Superior temporal gyrus (tissue), 1 donor: Measurements from ENCODE around the gene FBXL7.

Experiments used
- DNase-seq: peaks from one replicate; pipeline ENCODE4 v3.0.0-alpha.2; 2016; ENCODE audit errors: extremely low spot score

FBXL7 gene

DNA sequence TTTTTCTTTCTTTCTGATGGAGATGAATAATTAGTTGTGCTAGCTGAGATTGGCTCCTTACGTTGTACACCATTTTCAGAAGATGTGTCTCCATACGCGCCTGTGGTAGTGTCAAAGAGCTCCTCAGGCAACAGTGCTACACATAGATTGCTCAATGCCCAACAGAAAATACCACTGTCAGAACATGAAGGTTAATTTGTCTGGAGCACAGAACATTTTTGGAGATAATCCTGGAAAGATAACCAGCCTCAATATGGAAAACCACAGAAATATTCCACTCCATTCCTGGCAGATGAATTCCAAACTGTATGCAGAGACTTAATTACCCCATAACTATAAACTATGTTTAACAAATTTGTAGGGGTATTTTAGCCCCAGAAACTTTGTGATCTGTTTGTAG is 446.0 kb downstream of the FBXL7 start:
- no peak for DNase-seq

DNA sequence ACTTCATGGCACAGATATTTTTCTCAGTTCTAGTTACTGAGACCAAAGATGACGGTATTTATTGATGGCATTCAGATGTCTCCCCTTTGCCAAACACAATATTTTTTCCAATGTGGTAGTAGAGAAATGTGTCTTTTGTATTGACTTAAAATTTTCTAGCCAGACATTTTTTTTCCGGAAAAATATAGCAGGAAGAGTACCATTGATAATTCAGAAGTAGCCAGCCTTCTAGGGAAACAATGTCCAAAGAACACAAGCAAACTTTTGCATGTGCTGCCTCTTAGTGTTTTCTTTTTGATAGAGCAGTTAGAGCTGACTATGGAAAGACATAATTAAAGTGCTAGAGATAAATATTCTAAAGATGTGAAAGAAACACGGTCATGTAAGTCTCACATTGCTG is 448.2 kb downstream of the FBXL7 start:
- peak; percentile 33 for DNase-seq

DNA sequence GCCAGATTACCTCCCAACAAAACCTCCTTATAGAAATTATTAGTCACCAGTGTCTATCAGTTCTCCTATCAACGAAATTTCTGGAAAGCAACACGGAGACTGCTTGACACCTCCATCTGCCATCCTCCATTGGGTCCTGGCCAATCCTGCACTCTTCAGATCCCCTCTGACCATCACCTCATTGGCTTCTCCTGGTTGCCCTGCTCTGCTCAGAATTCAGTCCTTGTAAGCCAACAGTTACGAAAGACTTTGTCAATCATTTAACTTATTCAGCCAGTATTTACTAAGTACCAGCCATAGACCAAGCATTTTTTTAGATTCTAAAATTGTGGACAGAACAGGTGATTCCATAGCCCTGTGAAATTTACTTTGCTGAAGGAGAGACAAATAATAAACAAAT is 451.1 kb downstream of the FBXL7 start:
- no peak for DNase-seq

DNA sequence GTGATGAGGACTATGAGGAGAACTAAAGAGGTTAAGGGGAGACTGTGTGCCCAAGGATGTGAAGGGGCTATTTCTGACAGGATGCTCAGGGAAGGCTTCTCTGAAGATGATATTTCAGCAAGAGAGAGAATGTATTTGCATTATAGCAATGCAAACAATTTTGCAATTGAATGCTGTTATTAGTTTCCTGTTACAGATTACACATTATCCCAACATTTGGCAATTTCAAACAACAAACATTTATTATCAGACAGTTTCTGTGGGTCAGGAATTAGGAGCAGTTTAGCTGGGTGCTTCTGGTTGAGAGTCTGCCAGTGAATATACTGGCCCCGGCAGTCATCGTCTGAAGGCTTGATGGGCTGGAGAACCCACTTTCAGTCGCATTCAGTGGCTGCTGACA is 451.6 kb downstream of the FBXL7 start:
- no peak for DNase-seq

DNA sequence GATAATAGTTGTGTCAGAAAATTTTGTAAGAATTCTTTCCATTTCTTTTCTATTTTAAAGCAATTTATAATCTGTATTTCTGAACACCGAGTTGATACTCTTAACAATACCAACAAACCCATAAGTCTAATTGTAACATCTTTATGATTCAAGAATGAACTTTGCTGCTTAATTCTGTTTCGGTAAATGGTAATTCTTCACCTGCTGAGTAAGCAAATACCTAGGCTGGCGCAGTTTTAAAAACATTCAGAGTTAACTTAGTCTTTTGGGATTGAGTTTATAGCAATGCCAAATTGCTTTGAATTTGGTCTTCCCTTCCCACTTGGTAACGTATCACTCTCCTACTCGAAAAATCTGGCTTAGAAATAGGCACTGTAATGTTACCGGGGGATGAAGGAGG is 456.6 kb downstream of the FBXL7 start:
- DNase-seq = no peak

DNA sequence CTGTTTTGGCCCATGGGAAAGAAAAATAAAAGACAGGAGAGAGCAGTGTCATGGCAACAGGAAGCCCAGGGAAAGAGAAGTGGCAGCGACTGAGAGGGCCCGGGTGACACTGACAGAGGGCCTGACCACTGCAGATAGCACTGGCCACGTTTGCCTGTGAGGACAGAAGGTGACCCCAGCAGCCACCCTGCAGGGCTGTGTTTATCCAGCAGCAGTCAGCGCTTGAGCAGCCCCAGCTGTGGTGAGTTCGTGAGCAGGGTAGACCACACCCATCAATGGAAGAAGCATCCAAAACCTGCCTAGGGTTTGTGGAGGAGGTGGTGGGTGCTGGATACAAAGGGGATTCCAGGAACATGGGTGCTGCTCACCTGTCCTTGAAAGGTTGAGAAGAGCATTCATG is 457.1 kb downstream of the FBXL7 start:
- no peak for DNase-seq

DNA sequence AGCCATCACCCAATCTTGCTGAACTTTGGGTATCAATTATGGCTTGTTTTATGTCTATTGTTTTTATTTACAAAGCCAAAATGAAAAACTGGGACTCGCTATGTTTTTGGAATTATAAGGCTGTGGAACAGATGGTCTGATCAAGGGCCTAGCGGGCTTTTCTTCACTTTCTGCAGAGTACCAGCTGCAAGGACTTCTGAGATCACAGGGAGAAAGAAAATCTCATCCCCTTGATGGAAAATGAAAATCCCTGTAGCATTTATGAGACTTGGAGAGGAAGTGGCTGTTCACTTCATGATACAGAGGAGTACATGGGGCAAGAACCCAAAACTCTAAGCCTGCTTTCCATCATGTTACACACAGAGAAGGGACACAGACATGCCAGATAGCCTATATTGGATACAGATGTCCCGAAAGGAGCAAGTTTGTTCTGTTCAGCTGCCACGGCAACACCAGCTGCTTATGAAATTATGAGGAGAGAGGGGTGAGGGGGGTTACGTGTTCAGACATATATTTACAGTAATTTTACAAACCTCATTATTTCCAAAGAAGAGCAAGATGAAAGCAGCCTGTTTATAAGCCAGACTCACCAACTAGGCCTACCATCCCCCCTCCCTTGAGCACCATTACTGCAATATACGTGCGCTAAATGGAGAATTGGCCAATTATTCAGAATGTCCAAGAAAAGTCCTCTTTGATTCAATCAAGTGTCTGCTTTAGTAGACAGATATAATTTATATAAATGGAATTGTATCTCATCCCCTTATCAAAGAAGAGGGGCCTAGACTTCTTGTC is 459.6 kb downstream of the FBXL7 start:
- DNase-seq = no peak

DNA sequence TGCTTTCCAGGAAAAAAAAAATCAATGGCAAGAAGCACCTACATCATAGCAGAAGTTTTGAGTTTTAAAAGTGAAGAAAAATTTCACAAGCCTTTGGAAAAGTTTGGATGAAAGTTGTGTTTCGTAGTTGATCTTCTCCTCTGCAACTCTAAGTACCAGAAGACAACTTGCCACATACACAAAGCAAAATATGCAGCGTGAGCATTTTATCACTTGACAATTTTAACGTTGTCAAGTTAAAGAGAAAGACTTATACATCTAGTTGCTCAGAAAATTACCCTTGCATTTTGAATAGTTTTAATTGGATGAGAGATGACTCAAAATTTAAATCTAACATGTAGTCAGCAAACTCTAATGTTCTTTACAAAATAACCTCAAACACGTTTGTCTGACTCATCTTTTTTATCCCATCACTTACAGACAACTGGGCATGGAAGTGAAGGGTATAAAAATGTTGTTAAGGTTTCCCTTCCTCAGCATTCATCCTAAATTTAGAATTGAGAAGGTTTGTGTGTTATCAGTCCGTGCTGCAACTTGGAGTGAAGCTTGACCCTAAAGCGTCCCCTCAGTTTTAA is 466.2 kb downstream of the FBXL7 start:
- DNase-seq = no peak

DNA sequence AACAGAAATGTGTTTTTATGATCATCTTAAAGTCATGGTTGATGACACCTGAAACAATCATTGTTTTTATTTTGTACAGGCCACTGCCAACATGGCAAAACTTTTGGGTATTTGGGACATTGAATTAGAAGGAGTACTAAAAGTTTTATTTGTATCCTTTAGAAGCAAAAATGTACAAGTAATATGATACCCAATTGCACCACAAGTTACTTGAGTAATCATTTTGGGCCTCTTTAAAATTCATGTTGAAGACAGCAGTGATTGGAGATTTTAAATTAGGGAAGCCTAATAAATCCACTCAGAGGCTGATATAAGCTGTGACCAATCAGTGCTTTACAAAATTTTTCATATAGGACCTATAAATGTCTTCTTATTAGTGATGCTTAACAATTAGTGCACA is 466.7 kb downstream of the FBXL7 start:
- DNase-seq = no peak

DNA sequence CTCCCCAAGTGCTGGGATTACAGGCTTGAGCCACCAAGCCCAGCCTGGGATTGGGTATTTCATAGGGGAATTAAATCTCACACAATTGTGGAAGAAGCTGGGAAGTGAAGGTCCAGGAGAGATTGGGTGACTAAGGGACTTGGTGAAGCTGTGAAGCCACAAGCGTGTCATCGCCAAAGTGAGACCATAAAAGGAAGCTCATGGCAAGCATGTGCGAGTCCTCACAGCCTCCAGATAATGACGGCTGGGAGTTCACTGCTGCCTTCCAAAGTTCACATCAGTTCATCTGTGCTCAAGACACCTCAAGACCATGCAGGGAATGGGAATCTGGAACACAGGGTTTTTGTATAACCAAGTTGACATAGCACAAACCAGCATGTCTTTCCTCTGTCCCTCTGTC is 469.0 kb downstream of the FBXL7 start:
- no peak for DNase-seq

DNA sequence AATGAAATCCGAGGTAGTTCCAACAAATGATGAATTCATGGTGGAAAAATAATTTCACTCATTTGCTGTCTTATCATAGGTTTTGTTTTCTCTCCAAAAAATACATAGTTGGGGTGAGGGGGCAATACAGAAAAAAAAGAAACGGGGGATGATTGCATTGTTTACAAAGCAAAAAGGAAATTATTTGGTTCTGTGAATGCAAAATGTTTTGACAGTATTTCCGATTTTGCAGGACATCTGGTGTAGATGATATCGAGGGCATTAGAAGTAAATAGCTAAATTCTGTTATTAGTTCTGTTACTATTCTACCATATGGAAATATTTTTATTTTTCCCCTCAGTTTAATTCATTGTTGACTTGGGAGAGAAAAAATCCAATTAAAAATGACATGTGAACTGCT is 477.9 kb downstream of the FBXL7 start:
- no peak for DNase-seq

DNA sequence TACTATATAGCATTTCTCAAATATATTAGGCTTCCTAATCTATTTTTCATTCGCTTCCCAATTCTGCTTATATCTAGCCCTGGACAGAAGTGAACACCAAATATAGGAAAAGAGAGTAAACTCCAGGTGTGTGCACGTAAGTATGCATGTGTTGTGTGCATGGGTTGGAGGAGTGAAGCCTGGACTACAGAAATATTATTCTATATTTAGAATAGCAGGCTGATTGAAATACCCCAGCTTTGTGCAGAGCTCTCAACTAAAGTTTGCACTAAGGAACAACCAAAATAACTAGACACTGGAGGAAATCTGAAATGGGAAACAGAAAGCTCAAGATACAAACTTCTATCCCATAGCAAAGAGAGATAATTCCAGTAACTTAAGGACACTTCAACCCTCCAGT is 480.9 kb downstream of the FBXL7 start:
- no peak for DNase-seq

DNA sequence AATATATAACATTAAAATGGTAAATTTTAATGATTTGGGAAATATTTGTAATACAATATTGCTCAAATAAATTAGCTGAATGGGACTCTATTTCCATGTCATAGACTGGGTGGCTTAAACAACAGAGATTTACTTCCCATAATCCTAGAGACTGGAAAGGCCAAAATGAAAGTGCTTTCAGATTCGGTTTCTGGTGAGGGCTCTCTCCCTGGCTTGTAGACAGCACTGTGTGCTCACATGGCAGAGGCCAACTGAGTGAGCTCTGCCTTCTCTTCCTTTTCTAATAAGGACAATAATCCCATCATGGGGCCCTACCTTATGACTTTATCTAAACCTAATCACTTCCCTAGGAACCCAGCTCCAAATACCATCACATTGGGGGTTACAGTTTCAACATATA is 483.4 kb downstream of the FBXL7 start:
- DNase-seq = no peak
